Measurements from ENCODE around the gene CTPS1.
A peak's percentile ranks its signal among the peaks of the same experiment; 100 is the strongest.

CTPS1 gene

GRCh38 chr1:40979241-40980067, at the start of gene CTPS1:
TSS of gene CTPS1 (plus strand) at chr1:40979696. CDS start at chr1:40983291, 3,595 bp downstream.
- DNase-seq, result peak; percentile 84

DNA sequence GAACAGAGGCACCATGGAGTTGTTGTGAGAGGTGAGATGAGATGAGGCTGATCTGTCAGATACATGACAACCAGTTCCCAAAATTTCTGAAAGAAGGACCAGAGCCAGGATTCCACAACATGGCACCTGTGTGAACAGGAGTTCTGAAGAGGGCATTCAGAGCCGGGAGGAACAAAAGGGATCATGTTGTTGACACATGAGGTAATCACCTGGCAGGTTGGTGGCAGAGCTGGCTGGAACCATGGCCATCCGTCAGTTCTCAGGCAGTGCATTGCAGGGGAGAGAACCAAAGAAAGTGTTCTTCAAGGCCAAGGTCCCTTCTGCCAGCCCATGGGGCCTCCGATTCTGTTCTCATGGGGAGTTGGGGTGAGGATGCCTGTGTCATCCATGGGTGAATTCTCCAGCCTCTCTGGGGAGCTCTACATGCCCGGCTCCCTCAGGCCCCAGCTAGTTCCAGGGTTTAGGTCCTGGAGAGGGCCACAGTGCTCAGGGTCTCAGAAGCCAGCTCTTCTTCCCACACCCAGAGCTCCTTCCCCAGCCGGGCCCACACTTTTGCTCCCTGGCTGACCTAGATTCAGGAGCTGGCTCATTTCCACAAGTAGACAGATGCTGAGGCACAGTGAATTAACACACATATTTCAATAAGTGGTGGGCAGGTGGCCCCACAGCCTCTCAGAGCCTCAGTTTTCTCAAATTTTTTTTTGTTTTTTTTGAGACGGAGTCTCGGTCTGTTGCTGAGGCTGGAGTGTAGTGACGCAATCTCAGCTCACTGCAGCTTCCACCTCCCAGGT, 49.1 kb upstream of the CTPS1 start:
- DNase-seq, result no peak

GRCh38 chr1:40931601-40932000, 47.9 kb upstream of the CTPS1 start:
- no peak for DNase-seq

DNA sequence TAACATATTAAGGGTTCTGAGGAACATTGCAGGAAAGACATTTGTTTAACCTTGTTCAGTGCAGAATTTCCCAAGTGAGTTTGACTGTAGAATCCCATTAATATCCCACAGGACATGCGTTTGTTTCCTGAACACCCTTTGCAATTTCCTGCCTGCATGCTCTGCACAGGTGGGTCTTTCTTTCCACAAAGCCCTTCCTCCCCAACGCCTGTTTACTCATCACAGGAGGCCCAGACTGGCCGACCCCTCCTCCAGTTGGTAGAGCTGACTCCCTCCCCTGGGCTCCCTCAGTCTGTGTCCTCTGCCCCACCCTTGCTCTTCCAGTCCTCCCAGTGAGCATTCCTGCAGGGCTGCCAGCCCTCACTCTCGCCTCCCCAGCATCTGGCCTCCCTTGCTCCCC, 47.5 kb upstream of the CTPS1 start:
- no peak for DNase-seq

- no peak for DNase-seq
Measured at GRCh38 chr1:40936931-40937339, 42.6 kb upstream of the CTPS1 start.

DNA sequence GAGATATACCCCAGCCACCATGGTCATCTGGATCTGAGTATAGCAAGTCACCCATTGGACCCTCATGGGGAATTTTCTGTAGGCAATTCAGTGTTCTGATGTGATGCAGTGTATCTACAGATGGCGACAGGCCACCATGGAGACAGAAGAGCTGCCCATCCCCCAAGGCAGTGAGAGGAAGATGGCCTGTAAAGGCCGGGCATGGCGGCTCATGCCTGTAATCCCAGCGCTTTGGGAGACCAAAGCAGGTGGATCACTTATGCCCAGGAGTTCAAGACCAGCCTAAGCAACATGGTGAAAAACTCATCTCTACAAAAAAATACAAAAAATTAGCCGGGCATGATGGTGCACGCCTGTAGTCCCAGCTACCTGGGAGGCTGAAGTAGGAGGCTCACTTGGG, 41.1 kb upstream of the CTPS1 start:
- no peak for DNase-seq

GRCh38 chr1:40939320-40940059, 40.0 kb upstream of the CTPS1 start:
- no peak for DNase-seq

GRCh38 chr1:40944326-40944725, 35.2 kb upstream of the CTPS1 start:
- no peak for DNase-seq

- DNase-seq, result no peak
Measured at GRCh38 chr1:40944841-40945430, 34.6 kb upstream of the CTPS1 start.

DNA sequence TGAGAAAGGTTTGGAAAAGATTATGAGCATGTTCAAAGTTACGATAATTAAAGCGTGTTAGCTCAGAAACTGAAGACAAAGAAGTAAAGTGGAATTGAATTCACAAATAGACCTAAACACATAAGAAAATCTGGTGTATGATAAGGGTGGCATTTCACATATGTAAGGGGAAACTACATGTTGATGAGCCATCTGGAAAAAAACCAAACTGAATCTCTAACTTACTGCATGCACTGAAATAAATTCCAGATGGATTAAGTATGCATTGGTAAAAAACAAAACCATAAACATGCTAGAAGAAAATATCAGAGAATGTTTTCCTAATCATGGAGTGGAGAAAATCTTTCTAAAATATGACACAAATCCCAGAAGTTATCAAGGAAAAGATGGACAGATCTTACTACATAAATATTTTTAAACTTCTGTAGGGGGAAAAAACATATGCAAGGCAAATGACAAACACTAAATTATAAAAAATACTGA, 34.0 kb upstream of the CTPS1 start:
- DNase-seq, result no peak

GRCh38 chr1:40948741-40949443, 30.6 kb upstream of the CTPS1 start:
- peak; percentile 28 for DNase-seq

DNA sequence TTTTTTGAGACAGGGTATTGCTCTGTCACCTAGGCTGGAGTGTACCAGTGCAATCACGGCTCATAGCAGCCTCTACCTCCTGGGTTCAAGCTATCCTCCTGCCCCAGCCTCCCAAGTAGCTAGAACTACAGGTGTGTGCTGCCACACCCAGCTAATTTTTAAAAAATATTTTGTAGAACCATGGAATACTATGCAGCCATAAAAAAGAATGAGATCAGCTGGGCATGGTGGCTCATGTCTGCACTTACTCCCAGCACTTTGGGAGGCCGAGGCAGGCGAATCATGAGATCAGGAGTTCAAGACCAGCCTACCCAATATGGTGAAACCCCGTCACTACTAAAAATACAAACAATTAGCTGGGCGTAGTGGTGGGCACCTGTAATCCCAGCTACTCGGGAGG, 29.9 kb upstream of the CTPS1 start:
- no peak for DNase-seq

DNA sequence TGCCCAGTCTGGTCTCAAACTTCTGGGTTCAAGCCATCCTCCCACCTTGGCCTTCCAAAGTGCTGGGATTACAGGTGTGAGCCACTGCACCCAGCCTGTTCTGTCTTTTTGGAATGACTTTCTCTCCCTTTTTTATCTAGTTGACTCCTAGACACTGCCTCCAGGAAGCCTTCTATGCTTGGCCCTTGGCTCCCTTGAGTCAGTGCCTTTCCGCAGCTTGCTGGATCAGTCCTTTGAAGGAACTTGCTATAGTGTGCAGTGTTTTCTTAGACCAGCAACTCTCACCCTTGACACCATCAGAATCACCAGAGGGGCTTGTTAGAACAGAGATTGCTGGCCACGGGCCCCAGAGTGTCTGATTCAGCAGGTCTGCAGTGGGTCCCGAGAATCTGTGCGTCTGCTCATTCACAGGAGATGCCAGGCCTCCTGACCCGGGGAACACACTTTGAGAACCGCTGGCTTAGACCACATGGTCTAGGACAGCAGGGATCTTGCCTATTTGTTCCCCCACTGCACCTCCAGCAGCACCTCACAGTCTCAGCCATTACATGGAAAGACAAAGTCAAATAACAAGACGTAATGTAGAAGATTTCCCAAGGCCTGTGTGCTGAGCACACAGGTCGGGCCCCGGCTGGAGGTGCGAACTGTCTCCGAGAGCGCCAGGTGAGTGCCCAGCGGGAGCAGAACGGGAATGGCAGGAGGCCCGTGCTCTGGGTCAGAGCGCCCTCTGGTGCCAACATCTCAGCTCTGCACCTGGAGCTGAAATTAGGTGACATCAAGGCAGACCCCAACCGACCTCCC, 27.4 kb upstream of the CTPS1 start:
- peak; percentile 42 for DNase-seq

- no peak for DNase-seq
Measured at GRCh38 chr1:40952744-40953315, 26.7 kb upstream of the CTPS1 start.

DNA sequence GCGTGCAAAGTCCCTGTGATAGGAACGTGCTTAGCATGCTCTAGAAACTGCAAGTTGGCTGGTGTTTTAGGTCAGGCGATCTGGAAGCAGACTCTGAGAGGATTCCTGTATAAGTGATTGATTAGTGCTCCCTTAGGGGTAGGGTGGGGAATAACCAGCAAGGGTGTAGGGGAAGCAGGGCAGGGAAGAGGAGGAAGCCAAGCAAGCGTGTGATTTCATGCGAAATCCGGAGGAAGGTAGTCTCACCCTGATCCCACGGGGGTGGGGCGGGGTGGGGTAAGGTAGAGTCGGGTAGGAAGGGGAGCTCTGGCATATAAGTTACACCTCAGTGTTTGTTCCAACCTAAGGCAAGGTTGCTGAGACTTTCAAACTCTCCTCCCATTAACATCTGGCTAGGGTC, 24.9 kb upstream of the CTPS1 start:
- DNase-seq, result no peak

GRCh38 chr1:40955266-40955665, 24.2 kb upstream of the CTPS1 start:
- no peak for DNase-seq

GRCh38 chr1:40956407-40956806, 23.1 kb upstream of the CTPS1 start:
- no peak for DNase-seq

- DNase-seq, result no peak
Measured at GRCh38 chr1:40958210-40958609, 21.3 kb upstream of the CTPS1 start.

DNA sequence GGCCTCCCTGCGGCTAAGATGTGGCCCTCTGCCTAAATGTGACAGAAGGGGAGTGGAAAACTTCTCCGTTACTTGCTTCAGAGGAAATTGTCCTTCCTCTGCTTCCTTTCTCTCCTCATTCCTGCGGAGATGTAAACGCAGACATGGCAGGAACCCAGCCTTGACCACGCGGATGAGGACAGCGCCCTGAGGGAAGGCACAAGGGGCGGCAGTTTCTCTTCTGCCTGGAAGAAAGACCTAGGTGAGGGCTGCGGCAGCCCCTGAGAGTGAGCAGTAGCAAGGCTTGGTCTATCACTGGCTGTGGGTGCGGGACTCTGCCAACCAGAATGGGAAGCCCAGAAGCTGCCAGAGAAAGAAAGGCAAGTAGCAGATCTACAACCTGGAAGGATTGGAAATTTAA, 14.0 kb upstream of the CTPS1 start:
- no peak for DNase-seq

- DNase-seq, result no peak
Measured at GRCh38 chr1:40966417-40966816, 13.1 kb upstream of the CTPS1 start.

- DNase-seq, result no peak
Measured at GRCh38 chr1:40969445-40969844, 10.1 kb upstream of the CTPS1 start.
